Uterus (tissue), 4 donors: ENCODE measurements around the gene VTCN1. TPM values are rescaled to one million over a fixed set of nuclear protein-coding genes. Genes with fewer than 3 reads are reported as not detected.

ENCODE experiments used
- DNase-seq, 2 donors: peaks; one replicate each; pipeline ENCODE4 v3.0.0-alpha.2; 2019 to 2020
- H3K27ac ChIP-seq, 2 donors: fragments of 200-600 bp; sonication (generic); 1 replicate in 1 of 2; 2 replicates in 1 of 2; pipeline ENCODE4 v1.5.1; 2016 to 2018
- H3K27me3 ChIP-seq, 2 donors: fragments of 200-600 bp; sonication (generic); one replicate each; pipeline ENCODE4 v1.5.1; 2018 to 2019; ENCODE audit warnings: control low read depth in 1 of 2
- H3K36me3 ChIP-seq, 2 donors: fragments of 200-600 bp; sonication (generic); one replicate each; pipeline ENCODE4 v1.5.1; 2019; ENCODE audit warnings: control low read depth in 1 of 2
- H3K4me1 ChIP-seq, 2 donors: fragments of 200-600 bp; sonication (generic); one replicate each; pipeline ENCODE4 v1.5.1; 2018 to 2019; ENCODE audit warnings: control low read depth in 1 of 2
- H3K4me3 ChIP-seq, 2 donors: fragments of 200-600 bp; sonication (generic); 1 replicate in 1 of 2; 2 replicates in 1 of 2; pipeline ENCODE4 v1.5.1; 2018 to 2019; ENCODE audit warnings: mild to moderate bottlenecking in 1 of 2
- H3K9me3 ChIP-seq, 2 donors: fragments of 200-600 bp; sonication (generic); one replicate each; pipeline ENCODE4 v1.5.1; 2019; ENCODE audit warnings: control low read depth in 1 of 2
- POLR2A ChIP-seq, 2 donors: fragments of 450-650 bp; IDR thresholded peaks; one replicate each; pipeline ENCODE4 v1.6.1; 2016; ENCODE audit warnings: antibody characterized with exemption in 2 of 2, mild to moderate bottlenecking in 1 of 2, moderate library complexity in 1 of 2
- intact Hi-C: fragments of 100-400 bp; cut with DNase I; formaldehyde crosslinking; loops from one replicate; pipeline ENCODE4 v1.15.1; 2023; ENCODE audit warnings: low total_unique reads
- total RNA-seq, 4 donors: library from RNA; depleted of rRNA in 3 of 4; stranded (reverse); fragments of >200 nt in 3 of 4; gene quantifications; one replicate each; pipeline versions ENCODE4 v1.1.0 to v1.2.4, GENCODE V29; 2014 to 2023
- TF ChIP-seq, protein P1 (sequence below), 4 experiments: fragments of 200-600 bp in 2 of 4; fragments of 450-650 bp in 2 of 4; sonication (generic) in 2 of 4; IDR thresholded peaks; one replicate each; pipeline ENCODE4 v1.5.1; 2016 to 2019; ENCODE audit warnings: antibody characterized with exemption in 4 of 4, mild to moderate bottlenecking in 2 of 4, moderate library complexity in 1 of 4
- donor health status: DM: yes; HTN: yes; CAD: no.

VTCN1 gene
- total RNA-seq, 4 donors from 2014 or later, result 0.64 to 21.5 (median 2.6) TPM; not detected in 1

DNA sequence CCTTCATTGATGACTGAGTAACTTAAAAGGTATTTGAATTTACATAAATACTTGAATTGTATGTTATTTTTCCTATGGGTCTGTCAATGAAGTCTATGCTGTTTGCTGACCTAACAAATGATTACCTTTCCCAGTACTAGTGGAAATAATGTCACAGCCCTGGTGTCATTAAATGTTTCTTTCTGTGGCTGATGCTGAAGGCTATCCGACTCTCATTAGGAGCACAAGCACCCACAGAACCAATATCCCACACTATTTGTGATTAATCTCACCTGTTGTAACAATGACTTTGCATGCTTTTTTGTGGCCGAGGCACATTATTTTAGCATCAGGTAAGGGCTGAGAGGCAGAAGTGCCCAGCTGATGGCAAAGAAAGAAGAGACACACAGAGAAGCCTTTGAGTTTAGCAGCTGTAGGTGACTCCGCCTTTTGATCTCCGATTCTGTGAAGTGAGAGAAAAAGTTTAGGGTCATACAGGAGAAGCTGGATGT lies 63.3 kb downstream of the VTCN1 start:
- Histone ChIP-seq H3K4me1 (no peaks in the 10 kb centered on the region), H3K27ac (no peak overlapping the region), H3K27me3 (no peaks in the 10 kb centered on the region), H3K9me3 (no peaks in the 10 kb centered on the region), H3K36me3 (no peaks in the 10 kb centered on the region), H3K4me3 (no peak overlapping the region)
- no peak for TF ChIP-seq POLR2A (IDR thresholded peaks at IDR 0.05)
- TF ChIP-seq, protein P1, sequence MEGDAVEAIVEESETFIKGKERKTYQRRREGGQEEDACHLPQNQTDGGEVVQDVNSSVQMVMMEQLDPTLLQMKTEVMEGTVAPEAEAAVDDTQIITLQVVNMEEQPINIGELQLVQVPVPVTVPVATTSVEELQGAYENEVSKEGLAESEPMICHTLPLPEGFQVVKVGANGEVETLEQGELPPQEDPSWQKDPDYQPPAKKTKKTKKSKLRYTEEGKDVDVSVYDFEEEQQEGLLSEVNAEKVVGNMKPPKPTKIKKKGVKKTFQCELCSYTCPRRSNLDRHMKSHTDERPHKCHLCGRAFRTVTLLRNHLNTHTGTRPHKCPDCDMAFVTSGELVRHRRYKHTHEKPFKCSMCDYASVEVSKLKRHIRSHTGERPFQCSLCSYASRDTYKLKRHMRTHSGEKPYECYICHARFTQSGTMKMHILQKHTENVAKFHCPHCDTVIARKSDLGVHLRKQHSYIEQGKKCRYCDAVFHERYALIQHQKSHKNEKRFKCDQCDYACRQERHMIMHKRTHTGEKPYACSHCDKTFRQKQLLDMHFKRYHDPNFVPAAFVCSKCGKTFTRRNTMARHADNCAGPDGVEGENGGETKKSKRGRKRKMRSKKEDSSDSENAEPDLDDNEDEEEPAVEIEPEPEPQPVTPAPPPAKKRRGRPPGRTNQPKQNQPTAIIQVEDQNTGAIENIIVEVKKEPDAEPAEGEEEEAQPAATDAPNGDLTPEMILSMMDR (IDR thresholded peaks at IDR 0.05), result no peak
- no peak for DNase-seq
- intact Hi-C loops, result no loop called here

DNA sequence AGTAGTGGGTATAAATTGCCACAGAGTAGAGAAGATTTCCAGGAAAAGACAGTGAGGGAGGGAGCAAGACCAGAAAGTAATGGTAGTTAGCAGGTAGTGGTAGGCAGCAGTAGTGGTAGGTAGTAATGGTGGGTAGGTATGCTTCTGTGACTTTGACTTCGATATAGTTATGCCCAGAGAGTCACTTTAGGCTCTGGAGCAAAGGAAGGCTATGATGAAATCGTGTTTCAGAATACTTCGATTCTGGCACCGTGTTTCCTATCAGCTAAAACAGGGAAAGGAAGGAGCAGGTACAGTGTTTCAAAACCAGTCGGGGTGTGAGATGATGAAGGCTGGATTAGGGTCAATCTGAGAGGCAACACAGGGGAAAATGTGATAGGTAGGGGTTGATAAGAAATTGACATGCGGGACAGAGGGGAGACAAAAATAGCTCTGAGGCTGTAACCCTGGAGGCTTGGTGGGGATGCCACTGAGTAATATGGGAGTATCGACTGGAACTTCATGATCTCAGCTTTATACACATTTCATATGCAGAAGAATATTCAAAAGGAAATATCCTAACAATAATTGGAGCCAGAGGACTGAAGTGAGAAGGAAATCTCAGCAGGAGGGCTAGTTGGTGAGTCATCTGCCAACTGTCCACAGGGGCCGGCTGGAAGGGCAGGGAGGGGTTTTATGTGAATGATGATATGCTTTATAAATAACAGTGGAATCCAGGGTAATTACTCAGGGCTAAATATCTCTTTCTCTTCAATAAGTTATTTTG lies 64.0 kb downstream of the VTCN1 start:
- Histone ChIP-seq H3K9me3 (no peaks in the 10 kb centered on the region), H3K27ac (no peak overlapping the region), H3K4me1 (no peaks in the 10 kb centered on the region), H3K36me3 (no peaks in the 10 kb centered on the region), H3K27me3 (no peaks in the 10 kb centered on the region), H3K4me3 (no peak overlapping the region)
- intact Hi-C loops, result no loop called here
- TF ChIP-seq POLR2A (IDR thresholded peaks at IDR 0.05), result no peak
- TF ChIP-seq, protein P1 (IDR thresholded peaks at IDR 0.05), result no peak
- no peak for DNase-seq

DNA sequence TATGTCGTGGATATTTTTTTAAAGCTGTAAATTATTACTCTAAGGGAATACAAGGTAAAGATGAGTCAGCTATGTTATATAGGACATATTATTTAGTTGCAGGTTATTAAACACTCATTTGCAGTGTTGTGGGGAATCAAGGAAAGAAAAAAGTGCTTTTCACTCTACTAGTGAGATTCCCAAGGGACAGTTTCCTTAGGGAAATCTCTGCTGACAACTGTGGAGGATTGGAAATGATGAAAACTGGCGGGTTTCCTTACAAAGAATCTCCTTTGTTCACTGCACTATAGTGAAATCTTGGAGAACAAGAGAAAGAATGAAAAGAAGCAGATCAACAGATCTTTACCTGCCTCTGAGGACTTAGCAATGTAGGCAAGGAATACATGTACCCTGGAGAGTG lies 64.7 kb downstream of the VTCN1 start:
- TF ChIP-seq, protein P1 (IDR thresholded peaks at IDR 0.05), result no peak
- TF ChIP-seq POLR2A (IDR thresholded peaks at IDR 0.05), result no peak
- Histone ChIP-seq H3K36me3 (no peaks in the 10 kb centered on the region), H3K27ac (no peak overlapping the region), H3K4me1 (no peaks in the 10 kb centered on the region), H3K4me3 (no peak overlapping the region), H3K9me3 (no peaks in the 10 kb centered on the region), H3K27me3 (no peaks in the 10 kb centered on the region)
- intact Hi-C loops, result no loop called here
- no peak for DNase-seq

DNA sequence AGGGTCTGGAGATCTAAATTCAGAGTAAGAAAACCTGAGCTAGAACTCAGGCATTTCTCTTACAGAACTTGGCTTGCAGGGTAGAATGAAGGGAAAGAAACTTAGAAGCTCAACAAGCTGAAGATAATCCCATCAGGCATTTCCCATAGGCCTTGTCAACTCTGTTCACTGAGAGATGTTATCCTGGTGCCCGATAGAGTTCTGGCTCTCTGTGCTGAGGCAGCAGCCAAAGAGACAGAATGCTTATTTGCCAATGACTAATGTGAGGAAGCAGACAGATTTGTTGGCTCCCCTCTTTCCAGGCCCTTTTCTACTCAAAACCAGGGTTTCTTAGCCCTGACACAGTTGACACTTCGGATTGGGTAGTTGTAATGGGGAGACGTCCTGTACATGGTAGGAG lies 66.9 kb downstream of the VTCN1 start:
- no peaks in the 10 kb centered on the region for H3K4me1 ChIP-seq
- no peaks in the 10 kb centered on the region for H3K36me3 ChIP-seq
- DNase-seq, result no peak
- H3K27ac ChIP-seq, result no peak overlapping the region
- no peaks in the 10 kb centered on the region for H3K9me3 ChIP-seq
- no peak for TF ChIP-seq POLR2A (IDR thresholded peaks at IDR 0.05)
- TF ChIP-seq, protein P1 (IDR thresholded peaks at IDR 0.05), result no peak
- no peak overlapping the region for H3K4me3 ChIP-seq
- H3K27me3 ChIP-seq, result no peaks in the 10 kb centered on the region
- intact Hi-C loops, result no loop called here

DNA sequence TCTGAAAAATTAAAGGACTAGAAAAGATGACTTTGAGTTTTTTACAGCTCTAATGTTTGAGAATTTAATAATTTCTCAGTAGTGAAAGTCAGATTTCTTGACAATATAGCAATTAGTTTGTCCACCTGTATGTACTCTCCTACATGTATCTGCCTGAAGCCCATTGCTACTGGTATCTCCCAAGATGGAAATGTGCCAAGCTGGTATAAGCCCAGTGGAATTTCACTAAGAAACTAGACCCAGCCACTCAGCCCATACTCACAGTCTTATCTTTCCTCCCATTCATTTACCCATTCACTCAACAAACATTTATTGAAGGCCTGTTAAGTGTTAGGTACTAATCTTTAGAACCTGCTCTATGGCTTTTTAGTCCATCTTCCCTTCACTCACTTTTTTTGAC lies 67.6 kb downstream of the VTCN1 start:
- no peak overlapping the region for H3K4me3 ChIP-seq
- intact Hi-C loops, result no loop called here
- H3K36me3 ChIP-seq, result no peaks in the 10 kb centered on the region
- DNase-seq, result no peak
- no peaks in the 10 kb centered on the region for H3K27me3 ChIP-seq
- H3K27ac ChIP-seq, result no peak overlapping the region
- TF ChIP-seq, protein P1 (IDR thresholded peaks at IDR 0.05), result no peak
- TF ChIP-seq POLR2A (IDR thresholded peaks at IDR 0.05), result no peak
- H3K4me1 ChIP-seq, result no peaks in the 10 kb centered on the region
- no peaks in the 10 kb centered on the region for H3K9me3 ChIP-seq
